Ovary (tissue), 3 donors: ENCODE data around the gene HDDC3.

Experiments
- CTCF ChIP-seq, 3 donors: fragments of 450-650 bp in 2 of 3; fragments of 200-600 bp in 1 of 3; IDR thresholded peaks; one replicate each; pipeline versions ENCODE4 v1.5.1 to v1.8.0; 2016 to 2022; ENCODE audit warnings: antibody characterized with exemption in 3 of 3, mild to moderate bottlenecking in 1 of 3
- POLR2A ChIP-seq: fragments of 450-650 bp; IDR thresholded peaks from one replicate; pipeline ENCODE4 v1.6.1; 2017; ENCODE audit warnings: antibody characterized with exemption, mild to moderate bottlenecking, moderate library complexity
- donor health status: DM: no; HTN: no; CAD: no.

DNA sequence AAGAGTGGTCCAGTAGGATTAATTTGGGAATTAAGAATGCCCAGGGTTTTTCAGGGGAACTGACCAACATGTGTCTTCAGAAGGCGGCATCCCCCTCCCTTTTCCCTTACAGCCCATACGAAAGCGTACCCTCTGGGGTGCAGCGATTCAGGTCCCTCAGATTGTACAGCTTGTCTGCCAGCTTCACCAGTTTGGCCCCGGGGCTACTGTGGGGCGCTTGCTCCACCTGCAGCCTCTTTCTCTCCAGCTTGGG, 848 bp downstream of the HDDC3 start:
- TF ChIP-seq CTCF (IDR thresholded peaks at IDR 0.05) (no peak), POLR2A (no peak)
